HepG2 (cell line): ENCODE data around the gene CAVIN3. TPM values are rescaled to one million over a fixed set of nuclear protein-coding genes. Genes with fewer than 3 reads are reported as not detected.

Experiments used
- BCL6 ChIP-seq: IDR thresholded peaks from 2 replicates; pipeline ENCODE4 v1.6.1; 2016; ENCODE audit warnings: missing genetic modification reagents, missing compliant biosample characterization
- EED ChIP-seq: sonication (generic); formaldehyde crosslinking; IDR thresholded peaks from 2 replicates; pipeline ENCODE4 v1.5.0; 2020; ENCODE audit warnings: mild to moderate bottlenecking, missing genetic modification reagents
- KAT7 ChIP-seq: IDR thresholded peaks from 2 replicates; pipeline ENCODE4 v1.6.1; 2018; ENCODE audit warnings: borderline replicate concordance, missing compliant biosample characterization
- KLF15 ChIP-seq: sonication (generic); formaldehyde crosslinking; IDR thresholded peaks from 2 replicates; pipeline ENCODE4 v1.8.1; 2023; ENCODE audit warnings: borderline replicate concordance, mild to moderate bottlenecking, inconsistent platforms, missing genetic modification reagents, mixed read lengths
- MTA3 ChIP-seq: sonication (generic); formaldehyde crosslinking; IDR thresholded peaks from 2 replicates; pipeline ENCODE4 v1.4.0; 2020; ENCODE audit warnings: missing genetic modification reagents
- NCOR1 ChIP-seq: fragments of 200-600 bp; sonication (generic); IDR thresholded peaks from 2 replicates; pipeline ENCODE4 v1.7.0; 2017; ENCODE audit warnings: antibody characterized with exemption, low read length, borderline replicate concordance
- NFYB ChIP-seq: sonication (generic); formaldehyde crosslinking; IDR thresholded peaks from 2 replicates; pipeline ENCODE4 v1.4.0; 2020; ENCODE audit warnings: missing genetic modification reagents
- PCBP1 ChIP-seq: fragments of 200-400 bp; formaldehyde crosslinking; IDR thresholded peaks from 2 replicates; pipeline ENCODE4 v1.6.1; 2017; ENCODE audit warnings: mild to moderate bottlenecking, low read depth, low read length, borderline replicate concordance
- POLR2G ChIP-seq: fragments of 200-400 bp; formaldehyde crosslinking; IDR thresholded peaks from 2 replicates; pipeline ENCODE4 v1.6.1; 2018; ENCODE audit warnings: mild to moderate bottlenecking, low read depth, low read length, moderate library complexity
- RBFOX2 ChIP-seq: fragments of 200-400 bp; formaldehyde crosslinking; IDR thresholded peaks from 2 replicates; pipeline ENCODE4 v1.6.1; 2017; ENCODE audit warnings: low read depth, mild to moderate bottlenecking, low read length
- SALL1 ChIP-seq: sonication (generic); formaldehyde crosslinking; IDR thresholded peaks from 2 replicates; pipeline ENCODE4 v1.8.0; 2022; ENCODE audit warnings: mild to moderate bottlenecking, missing genetic modification reagents
- SMC3 ChIP-seq: IDR thresholded peaks from 2 replicates; pipeline ENCODE4 v1.6.1; 2011; ENCODE audit warnings: low read length, improper control_type of control experiment
- SOX5 ChIP-seq: IDR thresholded peaks from 2 replicates; pipeline ENCODE4 v1.6.1; 2016; ENCODE audit warnings: borderline replicate concordance
- SRY ChIP-seq: sonication (generic); formaldehyde crosslinking; IDR thresholded peaks from 2 replicates; pipeline ENCODE4 v1.8.0; 2022; ENCODE audit warnings: mild to moderate bottlenecking, missing genetic modification reagents
- TAF15 ChIP-seq: fragments of 200-400 bp; formaldehyde crosslinking; IDR thresholded peaks from one replicate; pipeline ENCODE4 v1.6.1; 2018; ENCODE audit warnings: mild to moderate bottlenecking, low read depth, low read length; ENCODE audit not compliant: poor library complexity, severe bottlenecking
- TBX3 ChIP-seq: fragments of 450-650 bp; IDR thresholded peaks from 2 replicates; pipeline ENCODE4 v1.6.1; 2017; ENCODE audit warnings: antibody characterized with exemption, mild to moderate bottlenecking, inconsistent platforms, borderline replicate concordance
- U2AF2 ChIP-seq: fragments of 200-400 bp; formaldehyde crosslinking; IDR thresholded peaks from 2 replicates; pipeline ENCODE4 v1.6.1; 2017; ENCODE audit warnings: low read depth, mild to moderate bottlenecking, low read length
- ZNF263 ChIP-seq: sonication (generic); formaldehyde crosslinking; IDR thresholded peaks from 2 replicates; pipeline ENCODE4 v1.4.0; 2020; ENCODE audit warnings: missing genetic modification reagents
- ZNF296 ChIP-seq: sonication (generic); formaldehyde crosslinking; conservative IDR thresholded peaks from 2 replicates; pipeline ENCODE4 v1.5.0; 2020; ENCODE audit warnings: mild to moderate bottlenecking, missing genetic modification reagents
- ZNF468 ChIP-seq: sonication (generic); formaldehyde crosslinking; IDR thresholded peaks from 2 replicates; pipeline ENCODE4 v1.8.0; 2022; ENCODE audit warnings: mild to moderate bottlenecking, moderate library complexity, missing genetic modification reagents
- ZNF543 ChIP-seq: sonication (generic); formaldehyde crosslinking; IDR thresholded peaks from 2 replicates; pipeline ENCODE4 v1.4.0; 2020; ENCODE audit warnings: mild to moderate bottlenecking, missing genetic modification reagents
- ZNF761 ChIP-seq: sonication (generic); formaldehyde crosslinking; conservative IDR thresholded peaks from 2 replicates; pipeline ENCODE4 v1.4.0; 2020; ENCODE audit warnings: mild to moderate bottlenecking, missing genetic modification reagents
- polyA plus RNA-seq, 8 experiments: library from polyadenylated mRNA; depleted of rRNA in 3 of 8; stranded (reverse) in 7 of 8; unstranded in 1 of 8; fragments of >200 nt; fragmentation: Illumina TruSeq in 4 of 8; extraction: Trizol in 4 of 8; gene quantifications; 2 replicates each; pipeline versions ENCODE4 v1.2.1 to v1.2.3, GENCODE V29; 2011 to 2016; ENCODE audit warnings: low read depth in 4 of 8, missing spikeins in 1 of 8, mixed read lengths in 1 of 8; ENCODE audit not compliant: insufficient read depth in 1 of 8
- total RNA-seq, 5 experiments: library from RNA; depleted of rRNA; stranded (reverse); fragments of >200 nt; fragmentation: Illumina TruSeq; extraction: Trizol; gene quantifications; 2 replicates each; pipeline ENCODE4 v1.2.3, GENCODE V29; 2016; ENCODE audit warnings: low read depth in 1 of 5
- TF ChIP-seq, protein P1 (sequence below): sonication (generic); formaldehyde crosslinking; IDR thresholded peaks from 2 replicates; pipeline ENCODE4 v1.4.0; 2020; ENCODE audit warnings: missing genetic modification reagents
- TF ChIP-seq, protein P2 (sequence below): sonication (generic); formaldehyde crosslinking; IDR thresholded peaks from 2 replicates; pipeline ENCODE4 v1.8.0; 2022; ENCODE audit warnings: low read depth, missing genetic modification reagents
- TF ChIP-seq, protein P3 (sequence below): IDR thresholded peaks from 2 replicates; pipeline ENCODE4 v1.6.1; 2016
- TF ChIP-seq, protein P4 (sequence below): sonication (generic); formaldehyde crosslinking; IDR thresholded peaks from 2 replicates; pipeline ENCODE4 v1.5.0; 2020; ENCODE audit warnings: mild to moderate bottlenecking, missing genetic modification reagents, moderate library complexity

CAVIN3 gene
- total and polyA plus RNA-seq, 2 of the 13 experiments (the other 11 are each of a cell fraction or from before 2014, with no cell fraction given): not detected

DNA sequence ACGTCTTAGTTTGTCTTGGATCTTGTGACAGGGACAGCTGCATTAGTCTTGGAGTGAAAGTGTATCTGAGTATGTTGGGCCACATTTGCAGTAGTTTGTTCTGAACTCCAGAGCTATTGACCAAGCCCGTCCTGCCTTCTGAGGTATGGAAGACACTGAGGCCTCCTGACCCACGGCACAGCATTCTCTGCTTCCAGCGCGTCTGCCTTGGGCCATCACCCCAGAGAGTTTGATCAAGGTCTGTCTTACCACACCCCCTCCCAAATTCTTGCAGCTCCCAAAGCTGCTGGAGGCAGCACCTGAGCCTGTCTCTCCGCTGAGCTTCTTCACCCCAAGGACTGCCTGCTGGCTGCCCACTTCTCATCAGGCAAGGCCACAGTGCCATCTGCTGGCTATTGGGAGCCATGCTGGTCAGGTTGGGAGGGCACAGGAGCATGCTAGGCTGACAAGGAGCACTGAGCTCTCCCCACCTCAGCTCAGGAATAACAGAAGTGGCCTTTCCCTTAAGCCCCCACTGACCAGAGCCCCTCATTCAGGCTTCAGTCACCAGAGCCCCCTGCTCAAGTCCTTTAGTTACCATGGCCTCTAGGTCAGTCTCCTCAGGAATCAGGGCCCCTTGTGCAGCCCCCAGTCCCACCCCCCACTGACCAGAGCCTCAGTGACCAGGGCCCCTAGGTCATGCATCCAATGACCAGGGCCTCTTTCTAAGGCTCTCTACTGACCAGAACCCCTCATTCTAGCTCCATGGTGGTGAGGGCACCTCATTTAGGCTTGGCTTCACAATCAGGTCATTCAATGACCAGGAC, 42.8 kb upstream of the CAVIN3 start (continued):
- TF ChIP-seq TBX3 (no peak), SMC3 (peak; percentile 28), EED (CRISPR knock-in tag) (no peak), POLR2G (no peak), KLF15 (CRISPR knock-in tag) (no peak), RBFOX2 (no peak), MTA3 (CRISPR knock-in tag) (no peak), PCBP1 (no peak), SRY (no peak), ZNF263 (CRISPR knock-in tag) (no peak), BCL6 (CRISPR knock-in tag) (no peak), ZNF296 (CRISPR knock-in tag) (no peak), ZNF543 (CRISPR knock-in tag) (no peak), SALL1 (CRISPR knock-in tag) (peak; percentile 17; the same call in 1 of the 2 replicates), NFYB (CRISPR knock-in tag) (no peak), ZNF468 (CRISPR knock-in tag) (no peak), SOX5 (no peak), ZNF761 (CRISPR knock-in tag) (no peak), KAT7 (no peak), NCOR1 (no peak), U2AF2 (no peak), TAF15 (no peak)
- TF ChIP-seq, protein P1, sequence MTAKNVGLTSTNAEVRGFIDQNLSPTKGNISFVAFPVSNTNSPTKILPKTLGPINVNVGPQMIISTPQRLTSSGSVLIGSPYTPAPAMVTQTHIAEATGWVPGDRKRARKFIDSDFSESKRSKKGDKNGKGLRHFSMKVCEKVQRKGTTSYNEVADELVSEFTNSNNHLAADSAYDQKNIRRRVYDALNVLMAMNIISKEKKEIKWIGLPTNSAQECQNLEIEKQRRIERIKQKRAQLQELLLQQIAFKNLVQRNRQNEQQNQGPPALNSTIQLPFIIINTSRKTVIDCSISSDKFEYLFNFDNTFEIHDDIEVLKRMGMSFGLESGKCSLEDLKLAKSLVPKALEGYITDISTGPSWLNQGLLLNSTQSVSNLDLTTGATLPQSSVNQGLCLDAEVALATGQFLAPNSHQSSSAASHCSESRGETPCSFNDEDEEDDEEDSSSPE (CRISPR knock-in tag): no peak
- TF ChIP-seq, protein P2, sequence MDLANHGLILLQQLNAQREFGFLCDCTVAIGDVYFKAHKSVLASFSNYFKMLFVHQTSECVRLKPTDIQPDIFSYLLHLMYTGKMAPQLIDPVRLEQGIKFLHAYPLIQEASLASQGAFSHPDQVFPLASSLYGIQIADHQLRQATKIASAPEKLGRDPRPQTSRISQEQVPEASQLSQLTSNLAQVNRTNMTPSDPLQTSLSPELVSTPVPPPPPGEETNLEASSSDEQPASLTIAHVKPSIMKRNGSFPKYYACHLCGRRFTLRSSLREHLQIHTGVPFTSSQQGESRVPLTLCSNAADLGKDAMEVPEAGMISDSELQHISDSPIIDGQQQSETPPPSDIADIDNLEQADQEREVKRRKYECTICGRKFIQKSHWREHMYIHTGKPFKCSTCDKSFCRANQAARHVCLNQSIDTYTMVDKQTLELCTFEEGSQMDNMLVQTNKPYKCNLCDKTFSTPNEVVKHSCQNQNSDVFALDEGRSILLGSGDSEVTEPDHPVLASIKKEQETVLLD (CRISPR knock-in tag): no peak
- TF ChIP-seq, protein P3, sequence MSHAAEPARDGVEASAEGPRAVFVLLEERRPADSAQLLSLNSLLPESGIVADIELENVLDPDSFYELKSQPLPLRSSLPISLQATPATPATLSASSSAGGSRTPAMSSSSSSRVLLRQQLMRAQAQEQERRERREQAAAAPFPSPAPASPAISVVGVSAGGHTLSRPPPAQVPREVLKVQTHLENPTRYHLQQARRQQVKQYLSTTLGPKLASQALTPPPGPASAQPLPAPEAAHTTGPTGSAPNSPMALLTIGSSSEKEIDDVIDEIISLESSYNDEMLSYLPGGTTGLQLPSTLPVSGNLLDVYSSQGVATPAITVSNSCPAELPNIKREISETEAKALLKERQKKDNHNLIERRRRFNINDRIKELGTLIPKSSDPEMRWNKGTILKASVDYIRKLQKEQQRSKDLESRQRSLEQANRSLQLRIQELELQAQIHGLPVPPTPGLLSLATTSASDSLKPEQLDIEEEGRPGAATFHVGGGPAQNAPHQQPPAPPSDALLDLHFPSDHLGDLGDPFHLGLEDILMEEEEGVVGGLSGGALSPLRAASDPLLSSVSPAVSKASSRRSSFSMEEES: no peak
- TF ChIP-seq, protein P4, sequence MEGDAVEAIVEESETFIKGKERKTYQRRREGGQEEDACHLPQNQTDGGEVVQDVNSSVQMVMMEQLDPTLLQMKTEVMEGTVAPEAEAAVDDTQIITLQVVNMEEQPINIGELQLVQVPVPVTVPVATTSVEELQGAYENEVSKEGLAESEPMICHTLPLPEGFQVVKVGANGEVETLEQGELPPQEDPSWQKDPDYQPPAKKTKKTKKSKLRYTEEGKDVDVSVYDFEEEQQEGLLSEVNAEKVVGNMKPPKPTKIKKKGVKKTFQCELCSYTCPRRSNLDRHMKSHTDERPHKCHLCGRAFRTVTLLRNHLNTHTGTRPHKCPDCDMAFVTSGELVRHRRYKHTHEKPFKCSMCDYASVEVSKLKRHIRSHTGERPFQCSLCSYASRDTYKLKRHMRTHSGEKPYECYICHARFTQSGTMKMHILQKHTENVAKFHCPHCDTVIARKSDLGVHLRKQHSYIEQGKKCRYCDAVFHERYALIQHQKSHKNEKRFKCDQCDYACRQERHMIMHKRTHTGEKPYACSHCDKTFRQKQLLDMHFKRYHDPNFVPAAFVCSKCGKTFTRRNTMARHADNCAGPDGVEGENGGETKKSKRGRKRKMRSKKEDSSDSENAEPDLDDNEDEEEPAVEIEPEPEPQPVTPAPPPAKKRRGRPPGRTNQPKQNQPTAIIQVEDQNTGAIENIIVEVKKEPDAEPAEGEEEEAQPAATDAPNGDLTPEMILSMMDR (CRISPR knock-in tag): peak; percentile 95
